Astrocyte of the spinal cord (primary cell): ENCODE data around the gene FBXL2.
"Not testable (repeated sequence)": the region's sequence is repeated elsewhere in the genome, so short reads cannot be mapped to it uniquely, and the experiment has no call there.

Experiments used
- DNase-seq: peaks from one replicate; pipeline ENCODE4 v3.0.0; 2011; ENCODE audit warnings: low read depth, low spot score
- H3K4me3 ChIP-seq: 2 replicates; pipeline ENCODE4 v1.5.1; 2011; ENCODE audit warnings: low read depth, mild to moderate bottlenecking, low read length, moderate library complexity
- CTCF ChIP-seq: IDR thresholded peaks from 2 replicates; pipeline ENCODE4 v1.5.1; 2012; ENCODE audit warnings: low read depth, mild to moderate bottlenecking, low read length, inconsistent platforms
- in situ Hi-C: cut with HindIII; loops from 2 replicates; pipeline ENCODE4 v1.10.0; 2017; ENCODE audit warnings: low sequenced_read_pairs

FBXL2 gene

GRCh38 chr3:33395900-33396299 is 118.7 kb downstream of the FBXL2 start:
- no peak for TF ChIP-seq CTCF
- H3K4me3 ChIP-seq, result no peak overlapping the region
- in situ Hi-C loops, result no loop called here
- DNase-seq, result no peak

GRCh38 chr3:33398410-33398809 is 121.2 kb downstream of the FBXL2 start:
- H3K4me3 ChIP-seq, result no peak overlapping the region
- in situ Hi-C loops, result no loop called here
- no peak for DNase-seq
- TF ChIP-seq CTCF, result no peak

DNA sequence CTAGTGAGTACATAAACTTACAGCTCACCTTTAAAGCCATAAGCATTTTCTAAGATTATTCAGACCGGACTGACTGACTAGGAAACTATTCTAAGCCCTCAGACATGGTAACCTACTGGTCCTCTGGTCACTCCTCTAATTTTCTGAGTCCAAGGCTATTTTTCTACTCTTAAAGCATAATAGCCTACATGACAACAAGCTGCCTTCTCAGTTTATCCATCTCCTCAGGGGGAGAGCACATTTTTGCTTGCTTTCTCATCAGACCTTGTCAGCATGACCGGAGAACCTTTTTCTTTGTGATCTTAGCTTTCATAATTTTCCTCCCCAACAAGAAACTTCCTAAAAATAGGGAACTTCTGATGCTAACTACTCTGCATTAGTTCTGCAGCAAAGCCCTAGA is 124.5 kb downstream of the FBXL2 start:
- H3K4me3 ChIP-seq, result no peak overlapping the region
- in situ Hi-C loops, result no loop called here
- TF ChIP-seq CTCF, result no peak
- DNase-seq, result peak; percentile 70

DNA sequence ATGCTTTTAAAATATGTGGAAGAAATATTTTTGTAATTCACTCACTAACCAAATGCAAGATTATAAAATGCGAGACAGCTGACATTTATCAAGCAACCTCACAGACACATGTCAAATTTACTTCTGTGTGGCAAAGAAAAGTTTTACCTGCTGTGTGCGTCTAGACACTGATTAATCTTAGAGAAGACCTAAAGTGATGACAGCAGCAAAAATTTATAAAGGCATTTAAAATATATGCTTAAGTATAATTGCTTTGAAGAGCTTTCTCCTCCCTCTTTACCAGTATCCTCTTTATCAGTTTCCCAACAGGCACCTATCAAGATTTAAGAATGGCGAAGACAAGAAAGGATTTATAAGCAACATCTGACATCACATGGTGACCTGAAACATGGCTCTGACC is 125.7 kb downstream of the FBXL2 start:
- H3K4me3 ChIP-seq, result no peak overlapping the region
- in situ Hi-C loops, result no loop called here
- DNase-seq, result no peak
- TF ChIP-seq CTCF, result no peak

- no peak for DNase-seq
These were observed 126.5 kb downstream of the FBXL2 start for GRCh38 chr3:33403756-33404155.

GRCh38 chr3:33410816-33411215 is 133.6 kb downstream of the FBXL2 start:
- DNase-seq, in situ Hi-C loops, H3K4me3 ChIP-seq: not testable (repeated sequence)

More at GRCh38 chr3:33403756-33404155, 126.5 kb downstream of the FBXL2 start:
- TF ChIP-seq CTCF, result no peak
- no peak overlapping the region for H3K4me3 ChIP-seq
- in situ Hi-C loops, result no loop called here

- peak; percentile 24 for DNase-seq
- in situ Hi-C loops, result no loop called here
- no peak overlapping the region for H3K4me3 ChIP-seq
- no peak for TF ChIP-seq CTCF
These were observed 139.9 kb downstream of the FBXL2 start for GRCh38 chr3:33417066-33417673.
